Thymus (tissue), 11 donors: ENCODE data around the gene GPR162. TPM values are rescaled to one million over a fixed set of nuclear protein-coding genes. Genes with fewer than 3 reads are reported as not detected.

Experiments
- DNase-seq, 9 donors: peaks; one replicate each; pipeline ENCODE4 v3.0.0-alpha.2; 2013; ENCODE audit warnings: low spot score in 9 of 9, low read depth in 6 of 9, missing footprints in 1 of 9
- H3K27ac ChIP-seq, 2 donors: one replicate each; pipeline ENCODE4 v1.5.1; 2013; ENCODE audit warnings: control low read depth in 1 of 2, low read depth in 1 of 2, low read length in 1 of 2, mild to moderate bottlenecking in 1 of 2, moderate library complexity in 1 of 2
- H3K27me3 ChIP-seq, 2 donors: one replicate each; pipeline ENCODE4 v1.5.1; 2013; ENCODE audit warnings: low read length in 1 of 2; ENCODE audit not compliant: control insufficient read depth in 2 of 2, insufficient read depth in 1 of 2
- H3K36me3 ChIP-seq, 2 donors: one replicate each; pipeline ENCODE4 v1.5.1; 2013; ENCODE audit warnings: low read length in 1 of 2, mild to moderate bottlenecking in 1 of 2, moderate library complexity in 1 of 2; ENCODE audit not compliant: control insufficient read depth in 2 of 2, insufficient read depth in 2 of 2
- H3K4me1 ChIP-seq, 2 donors: one replicate each; pipeline ENCODE4 v1.5.1; 2013; ENCODE audit warnings: low read length in 2 of 2; ENCODE audit not compliant: control insufficient read depth in 2 of 2, insufficient read depth in 2 of 2
- H3K4me3 ChIP-seq, 2 donors: one replicate each; pipeline ENCODE4 v1.5.1; 2013; ENCODE audit warnings: low read length in 2 of 2, control low read depth in 1 of 2, mild to moderate bottlenecking in 1 of 2
- H3K9me3 ChIP-seq, 2 donors: one replicate each; pipeline ENCODE4 v1.5.1; 2013; ENCODE audit warnings: low read length in 1 of 2, mild to moderate bottlenecking in 1 of 2; ENCODE audit not compliant: control insufficient read depth in 2 of 2, insufficient read depth in 1 of 2
- WGBS: extraction: QIAGEN DNeasy Blood & Tissue Kit; methylation state at CpG from one replicate; pipeline ENCODE4 v1.1.7; 2013; 5-methylcytosine and 5-hydroxymethylcytosine counted together
- polyA plus RNA-seq: library from polyadenylated mRNA; stranded (reverse); fragments of 200-250 nt; gene quantifications from one replicate; pipeline ENCODE4 v1.2.3, GENCODE V29; 2013
- total RNA-seq: library from RNA; stranded (reverse); fragments of 120-200 nt; gene quantifications from one replicate; pipeline ENCODE4 v1.2.4, GENCODE V29; 2013
- donor health status: healthy.

GPR162 gene
- total and polyA plus RNA-seq, 2 donors = 1.4 to 4.4 TPM

DNA sequence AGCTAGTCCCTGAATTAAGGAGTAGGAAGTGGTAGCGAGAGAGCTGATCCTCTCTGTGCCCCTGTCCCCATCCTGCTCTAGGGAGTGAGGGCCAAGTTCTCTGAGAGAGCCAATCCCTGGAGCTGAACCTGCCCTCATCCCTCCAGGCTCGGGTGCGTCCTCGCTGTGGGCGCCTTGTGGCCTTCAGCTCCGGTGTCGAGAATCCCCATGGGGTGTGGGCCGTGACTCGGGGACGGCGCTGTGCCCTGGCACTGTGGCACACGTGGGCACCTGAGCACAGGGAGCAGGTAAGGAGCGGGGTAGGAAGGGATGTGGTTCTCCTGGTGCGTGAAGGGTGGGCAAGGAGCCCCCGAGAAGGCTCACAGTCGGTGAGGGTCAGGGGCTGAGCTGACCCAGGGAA lies 17.2 kb downstream of the GPR162 start:
- Histone ChIP-seq H3K4me3 (no peak overlapping the region), H3K4me1 (peaks cover 0 to 4% of the 10 kb centered on the region in 2 donors), H3K27ac (no peak overlapping the region), H3K27me3 (peaks cover 0 to 15% of the 10 kb centered on the region in 2 donors), H3K36me3 (no peaks in the 10 kb centered on the region), H3K9me3 (no peaks in the 10 kb centered on the region)
- WGBS = 98% methylated on average over 16 of the region's 16 CpGs
- no peak for DNase-seq

DNA sequence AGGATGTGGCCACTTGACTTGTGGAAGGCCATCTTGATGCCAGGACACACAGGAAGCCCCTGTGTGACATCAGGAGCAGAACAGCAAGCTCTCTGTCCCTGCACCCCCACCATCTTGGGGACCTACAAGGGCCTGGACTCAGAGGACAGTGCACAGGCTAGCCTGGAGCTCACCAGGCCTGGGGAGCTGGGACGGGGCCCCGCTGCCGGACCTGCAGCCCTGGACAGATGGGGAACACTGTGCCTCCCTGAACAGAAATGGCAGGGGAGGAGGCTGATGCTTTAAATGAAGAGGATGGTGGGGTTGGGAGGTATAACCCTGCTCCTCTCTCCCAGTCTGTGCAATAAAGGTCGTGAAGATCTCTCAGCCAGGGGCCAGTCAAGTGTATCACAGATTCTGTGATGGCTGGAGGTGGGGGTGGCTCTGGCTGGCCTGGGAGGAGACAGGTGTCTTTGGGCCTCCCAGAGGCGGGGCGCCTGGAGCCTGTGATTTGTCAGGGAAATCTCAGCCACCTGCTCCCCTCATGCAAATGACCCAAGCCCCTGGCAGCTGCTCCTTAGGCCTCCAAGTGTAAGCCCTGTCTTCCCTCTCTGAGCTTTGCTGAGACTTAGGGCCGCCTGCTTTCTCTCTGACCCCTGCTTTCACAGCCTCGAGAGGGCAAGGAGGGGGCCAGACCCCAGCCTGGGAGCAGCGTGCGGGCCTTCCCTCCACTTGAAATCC lies 18.0 kb downstream of the GPR162 start:
- H3K27ac ChIP-seq = no peak overlapping the region
- H3K9me3 ChIP-seq = no peaks in the 10 kb centered on the region
- no peaks in the 10 kb centered on the region for H3K36me3 ChIP-seq
- 94% methylated on average over 10 of the region's 10 CpGs for WGBS
- peaks cover 0 to 4% of the 10 kb centered on the region in 2 donors for H3K4me1 ChIP-seq
- no peak for DNase-seq
- no peak overlapping the region for H3K4me3 ChIP-seq
- peaks cover 0 to 13% of the 10 kb centered on the region in 2 donors for H3K27me3 ChIP-seq

GRCh38 chr12:6840330-6840729 lies 18.7 kb downstream of the GPR162 start:
- Histone ChIP-seq H3K27me3 (peaks cover 0 to 13% of the 10 kb centered on the region in 2 donors), H3K36me3 (peaks cover 4% of the 10 kb centered on the region in 2 donors), H3K4me3 (no peak overlapping the region), H3K4me1 (peaks cover 0 to 4% of the 10 kb centered on the region in 2 donors), H3K27ac (no peak overlapping the region), H3K9me3 (no peaks in the 10 kb centered on the region)
- DNase-seq = no peak
- 96% methylated on average over 1 of the region's 1 CpG for WGBS

DNA sequence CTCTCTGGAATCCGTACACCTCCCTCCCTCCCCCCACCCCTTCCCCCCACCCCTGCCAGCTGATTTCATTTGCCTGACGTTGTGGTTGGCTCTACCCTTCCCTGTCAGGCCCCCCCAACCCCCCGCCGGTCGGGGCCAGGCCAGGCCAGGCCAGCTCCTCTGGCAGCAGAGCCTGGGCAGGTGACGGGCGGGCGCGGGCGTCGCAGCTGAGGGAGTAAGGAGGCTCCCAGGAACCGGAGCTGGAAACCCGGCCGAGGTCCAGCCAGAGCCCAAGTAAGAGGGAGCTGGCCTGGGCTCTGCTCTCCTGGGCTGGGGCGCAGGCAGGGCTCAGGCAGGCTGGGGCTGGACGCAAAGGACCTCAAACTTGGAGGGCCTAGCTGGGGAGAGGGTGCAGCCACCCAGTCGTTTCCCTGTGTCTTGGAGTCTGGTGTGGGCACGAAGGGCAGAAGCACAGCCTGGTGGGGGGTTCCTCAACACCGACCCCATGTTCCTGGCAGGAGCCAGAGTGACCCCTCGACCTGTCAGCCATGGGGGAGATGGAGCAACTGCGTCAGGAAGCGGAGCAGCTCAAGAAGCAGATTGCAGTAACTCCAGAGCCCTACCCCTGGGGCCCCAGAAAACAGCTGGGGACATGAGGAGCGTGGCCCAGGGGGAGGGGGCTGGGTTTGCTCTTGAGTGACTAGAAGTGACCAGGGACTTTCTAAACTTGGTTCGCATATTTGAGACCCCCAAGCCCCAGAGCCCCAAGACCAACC lies 19.3 kb downstream of the GPR162 start, which contains the start of gene GNB3:
Gene GNB3, plus strand, starts transcription at position 165 of the 755 bp plus-strand sequence. Its CDS starts 363 bp downstream, at position 528.
- H3K4me1 ChIP-seq = no peaks in the 10 kb centered on the region
- H3K27me3 ChIP-seq = peaks cover 0 to 13% of the 10 kb centered on the region in 2 donors
- no peak within 1 kb of the TSS for H3K4me3 ChIP-seq
- H3K9me3 ChIP-seq = no peaks in the 10 kb centered on the region
- DNase-seq = no peak
- peaks cover 6 to 10% of the 10 kb centered on the region in 2 donors for H3K36me3 ChIP-seq
- H3K27ac ChIP-seq = no peak within 1 kb of the TSS
- 89% methylated on average over 24 of the region's 24 CpGs for WGBS

DNA sequence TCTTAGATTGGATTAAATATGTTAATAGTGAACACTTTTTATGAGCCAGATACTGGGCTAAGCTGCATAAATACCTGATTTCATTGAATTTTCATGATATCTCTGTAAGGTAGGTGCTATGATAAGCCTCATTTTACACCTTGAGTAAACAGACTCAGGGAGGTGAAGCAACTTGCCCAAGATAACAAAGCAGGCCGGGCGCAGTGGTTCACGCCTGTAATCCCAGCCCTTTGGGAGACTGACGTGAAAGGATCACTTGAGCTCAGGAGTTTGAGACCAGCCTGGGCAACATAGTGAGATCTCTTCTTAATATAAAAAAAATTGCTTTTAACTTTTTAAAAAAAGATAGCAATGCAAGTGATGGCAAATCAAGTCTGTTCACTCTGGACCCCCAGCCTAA lies 20.5 kb downstream of the GPR162 start:
- no peak for DNase-seq
- H3K4me3 ChIP-seq = no peak overlapping the region
- H3K27me3 ChIP-seq = peaks cover 0 to 13% of the 10 kb centered on the region in 2 donors
- no peak overlapping the region for H3K27ac ChIP-seq
- H3K9me3 ChIP-seq = no peaks in the 10 kb centered on the region
- no peaks in the 10 kb centered on the region for H3K4me1 ChIP-seq
- 96% methylated on average over 4 of the region's 4 CpGs for WGBS
- peaks cover 17 to 19% of the 10 kb centered on the region in 2 donors for H3K36me3 ChIP-seq

GRCh38 chr12:6843118-6843902 lies 21.7 kb downstream of the GPR162 start:
- no peak for DNase-seq
- Histone ChIP-seq H3K36me3 (peaks cover 26 to 28% of the 10 kb centered on the region in 2 donors), H3K27ac (no peak overlapping the region), H3K4me3 (no peak overlapping the region), H3K4me1 (no peaks in the 10 kb centered on the region), H3K27me3 (peaks cover 0 to 7% of the 10 kb centered on the region in 2 donors), H3K9me3 (no peaks in the 10 kb centered on the region)
- 90% methylated on average over 16 of the region's 16 CpGs for WGBS

- peaks cover 5 to 17% of the 10 kb centered on the region in 2 donors for H3K4me1 ChIP-seq
- H3K27me3 ChIP-seq = peaks cover 0 to 2% of the 10 kb centered on the region in 2 donors
- H3K9me3 ChIP-seq = no peaks in the 10 kb centered on the region
- H3K27ac ChIP-seq = no peak overlapping the region
- H3K36me3 ChIP-seq = peaks cover 30 to 44% of the 10 kb centered on the region in 2 donors
- WGBS = 94% methylated on average over 17 of the region's 17 CpGs
- DNase-seq = no peak
- no peak overlapping the region for H3K4me3 ChIP-seq
Measured at GRCh38 chr12:6845395-6845794, 23.8 kb downstream of the GPR162 start.

DNA sequence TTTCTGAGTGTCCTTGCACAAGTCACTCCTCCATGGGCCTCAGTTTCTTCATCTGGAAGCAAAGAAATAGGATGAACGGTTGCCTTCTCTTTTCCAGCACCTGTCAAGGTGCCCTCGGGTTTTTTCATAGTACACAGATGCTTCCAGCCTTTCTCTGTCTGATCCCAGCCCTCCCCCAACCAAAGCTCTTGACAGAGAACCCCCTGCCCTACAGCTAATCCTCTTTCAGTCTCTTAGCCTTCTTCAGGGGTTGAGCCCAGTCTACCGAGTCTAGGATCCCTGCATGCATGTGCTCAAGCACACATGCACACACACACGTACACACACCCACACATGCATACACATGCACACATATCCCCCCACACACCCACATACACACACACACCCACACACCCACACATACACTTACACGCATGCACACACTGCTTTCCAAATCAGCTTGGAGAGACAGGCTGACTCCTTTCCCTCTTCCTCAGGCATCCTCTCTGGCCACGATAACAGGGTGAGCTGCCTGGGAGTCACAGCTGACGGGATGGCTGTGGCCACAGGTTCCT lies 24.8 kb downstream of the GPR162 start:
- H3K27ac ChIP-seq = no peak overlapping the region
- H3K4me1 ChIP-seq = peaks cover 12 to 24% of the 10 kb centered on the region in 2 donors
- no peak for DNase-seq
- no peak overlapping the region for H3K4me3 ChIP-seq
- no peaks in the 10 kb centered on the region for H3K9me3 ChIP-seq
- 97% methylated on average over 7 of the region's 7 CpGs for WGBS
- peaks cover 30 to 44% of the 10 kb centered on the region in 2 donors for H3K36me3 ChIP-seq
- no peaks in the 10 kb centered on the region for H3K27me3 ChIP-seq
